ENCODE data around the gene LTB4R2.

LTB4R2 gene

GRCh38 chr14:24314377-24315193 lies 4.6 kb downstream of the LTB4R2 start:
- TF ChIP-seq CTCF (IDR thresholded peaks at IDR 0.05; ENCODE audit: insufficient read depth, low read depth, low read length, missing control alignments): no peak
- H3K4me3 ChIP-seq (ENCODE audit: low read depth, low read length): no peak overlapping the region
- DNase-seq (ENCODE audit: low read depth): no peak

GRCh38 chr14:24315243-24315806 lies 5.4 kb downstream of the LTB4R2 start:
- no peak overlapping the region for H3K4me3 ChIP-seq (ENCODE audit: low read depth, low read length)
- no peak for TF ChIP-seq CTCF (IDR thresholded peaks at IDR 0.05; ENCODE audit: insufficient read depth, low read depth, low read length, missing control alignments)
- DNase-seq (ENCODE audit: low read depth): no peak

GRCh38 chr14:24315807-24316596 lies 6.1 kb downstream of the LTB4R2 start:
- DNase-seq (ENCODE audit: low read depth): no peak
- no peak overlapping the region for H3K4me3 ChIP-seq (ENCODE audit: low read depth, low read length)
- no peak for TF ChIP-seq CTCF (IDR thresholded peaks at IDR 0.05; ENCODE audit: insufficient read depth, low read depth, low read length, missing control alignments)

GRCh38 chr14:24316597-24316950 lies 6.6 kb downstream of the LTB4R2 start:
- no peak for DNase-seq (ENCODE audit: low read depth)
- TF ChIP-seq CTCF (IDR thresholded peaks at IDR 0.05; ENCODE audit: insufficient read depth, low read depth, low read length, missing control alignments): no peak
- H3K4me3 ChIP-seq (ENCODE audit: low read depth, low read length): no peak overlapping the region

GRCh38 chr14:24317141-24317928 lies 7.4 kb downstream of the LTB4R2 start:
- DNase-seq (ENCODE audit: low read depth): no peak
- TF ChIP-seq CTCF (IDR thresholded peaks at IDR 0.05; ENCODE audit: insufficient read depth, low read depth, low read length, missing control alignments): no peak
- no peak overlapping the region for H3K4me3 ChIP-seq (ENCODE audit: low read depth, low read length)

GRCh38 chr14:24321212-24321975 lies 11.5 kb downstream of the LTB4R2 start:
- H3K4me3 ChIP-seq (ENCODE audit: low read depth, low read length): no peak overlapping the region
- DNase-seq (ENCODE audit: low read depth): no peak
- no peak for TF ChIP-seq CTCF (IDR thresholded peaks at IDR 0.05; ENCODE audit: insufficient read depth, low read depth, low read length, missing control alignments)

Data from GM12865 (cell line).